Natural killer cell (primary cell): ENCODE results near the gene OGFR. TPM values are rescaled to one million over a fixed set of nuclear protein-coding genes. Genes with fewer than 3 reads are reported as not detected.

Experiments used
- ATAC-seq, 3 donors: fragments of 150-1000 bp in 2 of 3; fragments of 200-7000 bp in 1 of 3; cut with Tn5 transposase; 1 replicate in 1 of 3; 2 replicates in 2 of 3; pipeline ENCODE4 v1.10.0; 2021; ENCODE audit warnings: mild to moderate bottlenecking in 2 of 3, moderate library complexity in 2 of 3
- DNase-seq, 2 donors: peaks; one replicate each; pipeline versions ENCODE4 v3.0.0 to v3.0.0-alpha.2; 2013 to 2021; ENCODE audit warnings: mixed read lengths in 1 of 2
- H3K27ac ChIP-seq: one replicate; pipeline ENCODE4 v1.5.1; 2013; ENCODE audit warnings: mild to moderate bottlenecking, low read length
- H3K27me3 ChIP-seq: one replicate; pipeline ENCODE4 v1.6.1; 2013; ENCODE audit warnings: low read length; ENCODE audit not compliant: control insufficient read depth, insufficient read depth
- H3K36me3 ChIP-seq: one replicate; pipeline ENCODE4 v1.6.1; 2013; ENCODE audit warnings: low read length; ENCODE audit not compliant: control insufficient read depth, insufficient read depth
- H3K4me1 ChIP-seq: one replicate; pipeline ENCODE4 v1.6.1; 2013; ENCODE audit warnings: low read length; ENCODE audit not compliant: control insufficient read depth, insufficient read depth
- H3K4me3 ChIP-seq: one replicate; pipeline ENCODE4 v1.5.1; 2013; ENCODE audit warnings: low read length
- H3K9me3 ChIP-seq: one replicate; pipeline ENCODE4 v1.6.1; 2013; ENCODE audit warnings: low read length; ENCODE audit not compliant: control insufficient read depth, insufficient read depth
- H3K27ac Mint-ChIP-seq, 2 donors: one replicate each; pipeline ENCODE4 v1.8.0; 2022; ENCODE audit warnings: mild to moderate bottlenecking in 2 of 2, mixed read lengths in 2 of 2, moderate library complexity in 1 of 2
- H3K27me3 Mint-ChIP-seq, 2 donors: one replicate each; pipeline ENCODE4 v1.8.0; 2022; ENCODE audit warnings: low read depth in 2 of 2, mixed read lengths in 2 of 2
- H3K36me3 Mint-ChIP-seq: one replicate; pipeline ENCODE4 v1.8.0; 2022; ENCODE audit warnings: mixed read lengths
- H3K4me1 Mint-ChIP-seq, 2 donors: one replicate each; pipeline ENCODE4 v1.8.0; 2022; ENCODE audit warnings: mixed read lengths in 2 of 2
- H3K4me3 Mint-ChIP-seq: one replicate; pipeline ENCODE4 v1.8.0; 2022; ENCODE audit warnings: mild to moderate bottlenecking, moderate library complexity, mixed read lengths
- H3K9me3 Mint-ChIP-seq, 2 donors: one replicate each; pipeline ENCODE4 v1.8.0; 2022; ENCODE audit warnings: mixed read lengths in 2 of 2
- CTCF ChIP-seq: fragments of 200-600 bp; IDR thresholded peaks from one replicate; pipeline ENCODE4 v1.8.0; 2022; ENCODE audit warnings: antibody characterized with exemption
- WGBS: methylation state at CpG from one replicate; pipeline ENCODE4 v1.1.7; 2013; ENCODE audit warnings: missing lambda C conversion rate; ENCODE audit not compliant: insufficient coverage; 5-methylcytosine and 5-hydroxymethylcytosine counted together
- intact Hi-C: fragments of 100-400 bp; cut with micrococcal nuclease; formaldehyde crosslinking; loops from one replicate; pipeline ENCODE4 v1.14.2; 2022
- total RNA-seq, 4 donors: library from RNA; stranded (reverse); fragments of 120-200 nt in 1 of 4; gene quantifications; one replicate each; pipeline versions ENCODE4 v1.2.3 to v1.2.4, GENCODE V29; 2013 to 2022

OGFR gene
- total RNA-seq, 3 donors from 2014 or later (not counting 1 experiment from before 2014, with no cell fraction given) = 71.0 to 84.0 (median 83.0) TPM

- no peak overlapping the region for H3K4me3 ChIP-seq
- Mint-ChIP-seq H3K4me1 (peaks cover 0 to 10% of the 10 kb centered on the region in 2 donors), H3K27ac (peak overlapping the region in 1 of 2 donors; percentile 24), H3K4me3 (no peak overlapping the region), H3K9me3 (no peaks in the 10 kb centered on the region), H3K36me3 (no peaks in the 10 kb centered on the region), H3K27me3 (no peaks in the 10 kb centered on the region)
- WGBS = 89% methylated on average over 6 of the region's 8 CpGs
- intact Hi-C loops = no loop called here
- H3K27ac ChIP-seq = peak overlapping the region; percentile 38
- no peaks in the 10 kb centered on the region for H3K36me3 ChIP-seq
- no peaks in the 10 kb centered on the region for H3K9me3 ChIP-seq
- no peak for ATAC-seq
- TF ChIP-seq CTCF = no peak
- no peaks in the 10 kb centered on the region for H3K27me3 ChIP-seq
- DNase-seq = no peak
- peaks cover 24% of the 10 kb centered on the region for H3K4me1 ChIP-seq
Measured at GRCh38 chr20:62837790-62838127, 33.1 kb downstream of the OGFR start.

- H3K27ac Mint-ChIP-seq = peak overlapping the region in 1 of 2 donors; percentile 24
- peak; percentile 48 to 81 (median 80) for ATAC-seq
- intact Hi-C loops = no loop called here
Measured at GRCh38 chr20:62838128-62838891, 33.7 kb downstream of the OGFR start.

GRCh38 chr20:62839261-62839660 is 34.6 kb downstream of the OGFR start:
- intact Hi-C loops = no loop called here
- no peaks in the 10 kb centered on the region for H3K9me3 ChIP-seq
- no peak overlapping the region for H3K4me3 Mint-ChIP-seq
- no peak for TF ChIP-seq CTCF
- no peak overlapping the region for H3K4me3 ChIP-seq
- no peak for ATAC-seq
- H3K36me3 Mint-ChIP-seq = no peaks in the 10 kb centered on the region
- peaks cover 0 to 10% of the 10 kb centered on the region in 2 donors for H3K4me1 Mint-ChIP-seq
- WGBS = 89% methylated on average over 8 of the region's 8 CpGs
- no peaks in the 10 kb centered on the region for H3K9me3 Mint-ChIP-seq
- no peak for DNase-seq
- H3K27me3 ChIP-seq = no peaks in the 10 kb centered on the region
- no peaks in the 10 kb centered on the region for H3K27me3 Mint-ChIP-seq
- H3K27ac Mint-ChIP-seq = no peak overlapping the region
- H3K4me1 ChIP-seq = peaks cover 21% of the 10 kb centered on the region
- H3K27ac ChIP-seq = no peak overlapping the region
- H3K36me3 ChIP-seq = no peaks in the 10 kb centered on the region

More at GRCh38 chr20:62838128-62838891, 33.7 kb downstream of the OGFR start:
- Histone ChIP-seq H3K4me3 (no peak overlapping the region), H3K36me3 (no peaks in the 10 kb centered on the region), H3K4me1 (peaks cover 21% of the 10 kb centered on the region), H3K27ac (peak overlapping the region; percentile 38), H3K27me3 (no peaks in the 10 kb centered on the region), H3K9me3 (no peaks in the 10 kb centered on the region)
- H3K36me3 Mint-ChIP-seq = no peaks in the 10 kb centered on the region
- no peak for TF ChIP-seq CTCF
- no peaks in the 10 kb centered on the region for H3K27me3 Mint-ChIP-seq
- H3K4me1 Mint-ChIP-seq = peaks cover 0 to 10% of the 10 kb centered on the region in 2 donors
- DNase-seq = no peak
- 63% methylated on average over 27 of the region's 27 CpGs for WGBS
- H3K9me3 Mint-ChIP-seq = no peaks in the 10 kb centered on the region
- no peak overlapping the region for H3K4me3 Mint-ChIP-seq

GRCh38 chr20:62839816-62840215 is 35.2 kb downstream of the OGFR start:
- no peak overlapping the region for H3K27ac Mint-ChIP-seq
- Histone ChIP-seq H3K27me3 (no peaks in the 10 kb centered on the region), H3K36me3 (no peaks in the 10 kb centered on the region), H3K9me3 (no peaks in the 10 kb centered on the region), H3K4me1 (peaks cover 21% of the 10 kb centered on the region), H3K27ac (no peak overlapping the region), H3K4me3 (no peak overlapping the region)
- H3K27me3 Mint-ChIP-seq = no peaks in the 10 kb centered on the region
- no peak for TF ChIP-seq CTCF
- no peaks in the 10 kb centered on the region for H3K36me3 Mint-ChIP-seq
- no peak for ATAC-seq
- no peak overlapping the region for H3K4me3 Mint-ChIP-seq
- intact Hi-C loops = no loop called here
- DNase-seq = no peak
- H3K9me3 Mint-ChIP-seq = no peaks in the 10 kb centered on the region
- peaks cover 0 to 10% of the 10 kb centered on the region in 2 donors for H3K4me1 Mint-ChIP-seq
- 91% methylated on average over 11 of the region's 11 CpGs for WGBS
